HG03432 (cell line): ENCODE measurements around the gene PRR14L.

Experiments used
- ATAC-seq: cut with Tn5 transposase; IDR thresholded peaks from one replicate; pipeline ENCODE4 v1.9.1; 2021; ENCODE audit warnings: mild to moderate bottlenecking, moderate library complexity; ENCODE audit not compliant: unreplicated experiment

Gene PRR14L

DNA sequence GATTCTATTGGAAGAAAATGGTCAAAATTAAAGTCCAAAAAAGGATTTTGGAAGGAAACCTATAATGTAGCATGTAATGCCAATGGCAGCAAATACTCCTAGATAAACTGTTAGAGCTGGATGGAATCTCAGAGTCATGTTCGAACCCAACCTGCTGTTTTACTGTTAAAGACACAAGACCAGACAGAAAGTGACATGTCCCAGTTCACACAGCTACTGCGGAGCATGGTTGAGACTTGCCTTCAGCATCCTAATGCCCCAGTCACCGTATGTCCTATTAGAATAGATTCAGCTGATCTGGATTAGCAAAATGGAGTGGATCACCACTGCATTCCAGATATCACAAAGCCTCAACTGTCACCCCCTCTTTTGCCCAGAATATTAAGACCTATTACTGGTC is 102.9 kb downstream of the PRR14L start:
- no peak for ATAC-seq

DNA sequence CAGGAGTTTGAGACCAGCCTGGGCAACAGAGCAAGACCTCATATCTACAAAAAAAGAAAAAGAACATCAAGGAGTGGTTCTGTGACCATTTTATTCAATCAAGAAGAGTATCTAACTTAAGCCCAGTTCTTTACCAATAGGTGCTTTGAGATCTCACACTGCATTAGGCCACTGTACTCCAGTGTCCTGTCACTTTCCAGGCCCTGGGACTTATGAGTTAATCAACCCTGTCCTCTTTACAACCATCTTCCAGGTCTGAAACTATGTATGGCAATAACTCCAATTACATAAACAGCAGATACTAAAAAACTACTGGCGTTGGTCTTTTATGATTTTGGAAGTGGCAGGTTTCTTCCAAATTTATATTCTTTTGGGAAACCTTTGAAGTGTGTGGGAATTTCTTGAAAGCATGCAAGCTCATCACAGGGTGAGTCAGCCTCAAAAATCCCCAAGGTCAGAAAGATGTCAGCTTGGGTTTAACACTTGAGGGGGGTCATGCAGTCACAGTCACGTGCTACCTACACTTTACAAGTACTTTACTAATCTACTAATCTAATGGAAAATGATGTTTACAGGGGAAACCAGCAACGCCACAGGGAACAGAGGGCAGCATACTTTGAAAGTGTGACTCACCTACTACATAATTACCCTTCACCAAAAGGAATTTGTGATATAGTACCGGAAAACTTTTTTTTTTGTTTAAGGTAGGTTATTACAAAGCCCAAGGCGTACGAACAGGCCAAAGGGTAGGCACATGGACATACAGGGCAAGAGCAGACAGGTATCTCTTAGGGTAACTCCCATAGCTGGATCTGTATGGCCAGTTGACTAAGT is 103.5 kb downstream of the PRR14L start:
- peak; percentile 58 for ATAC-seq

DNA sequence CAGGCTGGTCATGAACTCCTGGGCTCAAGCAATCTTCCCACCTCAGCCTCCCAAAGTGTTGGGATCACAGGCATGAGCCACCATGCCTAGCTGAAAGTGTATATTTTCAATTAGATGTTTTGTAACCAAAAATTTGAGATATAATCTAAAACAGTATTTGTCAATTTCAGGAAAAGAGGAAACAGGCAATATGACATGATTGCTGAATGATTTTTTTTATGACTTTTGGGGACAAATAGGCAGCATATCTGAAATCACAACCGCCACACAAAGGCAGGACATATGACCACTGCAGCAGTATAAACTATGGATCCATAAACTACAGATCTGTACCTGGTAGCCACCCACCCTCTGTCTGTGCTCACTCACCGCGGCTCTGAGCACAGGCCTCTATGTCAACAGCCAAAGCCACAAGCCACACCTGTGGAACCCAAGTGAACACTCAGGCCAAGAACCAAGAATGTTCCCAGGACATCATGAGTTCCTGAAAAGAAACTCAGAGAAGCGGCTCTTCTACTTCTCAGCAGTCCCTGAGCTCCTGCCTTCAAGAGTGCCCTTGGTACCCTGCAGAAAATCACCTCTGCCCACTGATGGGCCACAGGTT is 110.4 kb downstream of the PRR14L start:
- no peak for ATAC-seq

DNA sequence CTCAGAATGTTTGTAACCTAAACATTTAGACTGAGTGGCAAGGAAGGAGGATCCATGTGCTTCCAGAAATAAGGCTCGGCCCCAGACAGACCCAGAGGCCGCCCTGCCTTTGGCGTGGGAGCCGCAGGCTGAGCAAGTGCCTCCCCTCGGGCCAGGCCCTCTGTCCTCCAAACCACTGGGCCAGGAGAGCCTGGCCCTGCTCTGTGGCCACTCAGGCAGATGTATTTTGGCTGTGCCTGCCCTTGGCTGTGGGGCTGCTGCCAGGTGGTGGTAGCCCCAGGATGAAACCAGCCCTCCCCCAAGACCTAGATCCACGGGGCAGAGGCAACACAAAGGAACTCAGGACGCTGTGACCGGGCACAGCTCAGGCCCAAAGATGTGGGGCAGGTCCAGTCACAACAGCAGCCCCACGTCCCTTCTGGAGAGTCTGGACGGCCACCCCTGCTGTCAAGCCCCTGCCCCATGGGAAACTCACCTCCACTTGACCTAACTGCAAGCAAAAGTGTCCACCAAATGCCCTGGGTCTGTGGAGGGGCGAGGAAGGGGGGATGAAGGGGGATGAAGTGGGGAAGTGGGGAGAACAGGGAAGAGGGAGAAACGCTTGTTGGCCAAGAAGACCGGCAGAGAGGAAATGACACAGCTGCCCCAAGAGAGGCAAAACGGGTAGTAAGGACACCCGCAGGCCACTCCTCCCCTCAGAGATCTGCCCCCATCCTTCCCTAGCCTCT is 111.9 kb downstream of the PRR14L start:
- no peak for ATAC-seq

DNA sequence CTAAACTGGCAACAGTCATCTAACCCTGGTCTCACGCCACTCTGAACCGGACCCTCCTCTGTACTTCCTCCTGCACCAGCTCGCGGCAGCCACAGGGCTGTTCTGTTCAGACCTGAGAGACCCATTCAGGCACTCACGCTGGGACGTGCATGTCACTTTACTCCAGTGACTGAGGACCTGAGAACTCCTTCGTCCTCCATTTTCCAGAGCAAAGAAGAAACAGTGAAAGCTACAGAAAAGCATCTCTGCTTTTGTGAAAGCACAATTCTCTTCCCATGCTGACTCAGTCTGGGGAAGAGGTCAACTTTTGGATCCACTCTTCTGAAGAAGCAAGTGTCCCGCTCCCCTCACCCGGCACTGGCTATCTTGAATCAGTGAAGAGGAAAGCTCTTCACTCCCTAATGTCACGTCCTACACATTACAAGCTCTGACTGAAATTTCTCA is 112.5 kb downstream of the PRR14L start:
- peak; percentile 45 for ATAC-seq

DNA sequence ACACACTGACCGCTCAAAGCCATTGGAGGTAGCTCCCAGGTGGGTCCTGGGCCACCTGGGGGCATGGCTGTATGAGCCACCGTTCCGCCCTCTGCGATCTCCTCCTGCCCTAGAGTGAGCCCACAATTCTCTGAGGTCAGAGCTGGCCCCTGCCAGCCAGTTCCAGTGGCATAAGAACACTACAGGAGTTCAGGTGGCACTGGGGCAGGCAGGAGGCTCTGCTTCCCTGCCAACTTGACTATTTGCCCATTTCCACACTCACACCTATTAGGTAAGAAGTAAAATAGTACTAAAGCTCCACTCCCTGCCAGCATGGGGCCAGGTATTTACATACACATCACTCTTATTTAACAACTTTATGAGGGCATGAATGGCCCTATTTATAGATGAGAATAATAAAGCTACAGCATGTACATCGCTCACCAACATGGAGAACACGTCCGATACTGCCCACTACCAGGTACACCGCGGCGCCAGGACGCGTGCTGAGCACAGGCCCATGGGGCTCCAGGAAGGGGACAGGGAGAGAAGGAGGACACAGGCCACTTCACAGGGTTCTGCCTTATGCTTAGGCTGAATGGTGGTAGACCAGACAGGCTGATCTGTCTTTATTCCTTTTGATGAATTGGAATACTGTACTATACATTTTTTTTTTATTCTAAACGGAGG is 114.2 kb downstream of the PRR14L start:
- no peak for ATAC-seq

DNA sequence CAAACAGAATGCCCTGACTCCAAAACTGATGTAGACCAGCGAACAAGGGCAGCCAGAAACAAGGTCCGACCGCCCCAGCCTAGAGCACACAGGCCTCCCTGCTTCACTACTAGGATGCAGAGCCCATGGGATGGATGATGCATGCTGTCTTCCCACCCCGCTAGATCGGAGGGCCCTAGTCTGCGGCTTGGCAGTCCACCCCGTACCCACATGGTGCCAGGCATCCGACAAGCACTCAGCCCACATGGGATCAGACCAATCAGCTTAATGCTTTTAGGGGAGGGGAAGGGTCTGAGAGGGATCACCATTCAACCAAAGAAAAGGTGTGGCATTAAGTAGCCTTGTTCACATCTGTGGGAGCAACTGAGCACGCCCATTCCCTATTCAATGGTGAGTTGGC is 118.5 kb downstream of the PRR14L start:
- ATAC-seq: no peak
